ENCODE results near the gene RNF5. TPM values are rescaled to one million over a fixed set of nuclear protein-coding genes. Genes with fewer than 3 reads are reported as not detected.

RNF5 gene
- polyA plus RNA-seq, 12 donors = 39.5 to 93.2 (median 46.9) TPM; not detected in 1

- no peak for DNase-seq
Measured at GRCh38 chr6:32149932-32150870, 28.0 kb upstream of the RNF5 start.

- DNase-seq = no peak
Measured at GRCh38 chr6:32151181-32151862, 26.9 kb upstream of the RNF5 start.

GRCh38 chr6:32151863-32152768 lies 26.1 kb upstream of the RNF5 start, which contains the start of gene PRRT1:
PRRT1 (minus strand) TSS chr6:32151939; CDS start chr6:32151827, 112 bp downstream.
- no peak for DNase-seq

- DNase-seq = peak; percentile 32
Measured at GRCh38 chr6:32152769-32153563, 25.2 kb upstream of the RNF5 start.

GRCh38 chr6:32153564-32154513 lies 24.4 kb upstream of the RNF5 start, which contains the start of gene PPT2:
PPT2 (plus strand) TSS chr6:32154141; CDS start chr6:32154595, 454 bp downstream.
- peak; percentile 96 for DNase-seq

DNA sequence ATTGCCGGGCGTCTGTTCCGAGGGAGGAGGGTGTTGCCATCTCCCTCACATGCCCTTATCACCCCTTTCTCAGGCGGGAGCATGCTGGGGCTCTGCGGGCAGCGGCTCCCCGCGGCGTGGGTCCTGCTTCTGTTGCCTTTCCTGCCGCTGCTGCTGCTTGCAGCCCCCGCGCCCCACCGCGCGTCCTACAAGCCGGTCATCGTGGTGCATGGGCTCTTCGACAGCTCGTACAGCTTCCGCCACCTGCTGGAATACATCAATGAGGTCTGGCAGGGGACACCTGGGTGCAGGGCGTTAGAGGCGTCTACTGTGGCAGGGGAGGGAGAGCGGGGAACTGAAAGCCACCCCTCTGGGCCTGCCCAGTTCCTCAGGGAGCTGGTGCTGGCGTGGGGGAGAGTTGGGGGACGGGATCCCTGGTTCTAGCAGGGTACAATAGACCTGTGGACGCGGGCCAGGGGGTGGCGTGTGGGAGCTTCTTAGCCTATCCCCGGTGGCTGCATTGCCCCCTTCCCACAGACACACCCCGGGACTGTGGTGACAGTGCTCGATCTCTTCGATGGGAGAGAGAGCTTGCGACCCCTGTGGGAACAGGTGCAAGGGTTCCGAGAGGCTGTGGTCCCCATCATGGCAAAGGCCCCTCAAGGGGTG lies 23.6 kb upstream of the RNF5 start:
- DNase-seq = peak; percentile 65

GRCh38 chr6:32156891-32157290 lies 21.3 kb upstream of the RNF5 start:
- DNase-seq = no peak

GRCh38 chr6:32158052-32158451 lies 20.2 kb upstream of the RNF5 start:
- DNase-seq = no peak

DNA sequence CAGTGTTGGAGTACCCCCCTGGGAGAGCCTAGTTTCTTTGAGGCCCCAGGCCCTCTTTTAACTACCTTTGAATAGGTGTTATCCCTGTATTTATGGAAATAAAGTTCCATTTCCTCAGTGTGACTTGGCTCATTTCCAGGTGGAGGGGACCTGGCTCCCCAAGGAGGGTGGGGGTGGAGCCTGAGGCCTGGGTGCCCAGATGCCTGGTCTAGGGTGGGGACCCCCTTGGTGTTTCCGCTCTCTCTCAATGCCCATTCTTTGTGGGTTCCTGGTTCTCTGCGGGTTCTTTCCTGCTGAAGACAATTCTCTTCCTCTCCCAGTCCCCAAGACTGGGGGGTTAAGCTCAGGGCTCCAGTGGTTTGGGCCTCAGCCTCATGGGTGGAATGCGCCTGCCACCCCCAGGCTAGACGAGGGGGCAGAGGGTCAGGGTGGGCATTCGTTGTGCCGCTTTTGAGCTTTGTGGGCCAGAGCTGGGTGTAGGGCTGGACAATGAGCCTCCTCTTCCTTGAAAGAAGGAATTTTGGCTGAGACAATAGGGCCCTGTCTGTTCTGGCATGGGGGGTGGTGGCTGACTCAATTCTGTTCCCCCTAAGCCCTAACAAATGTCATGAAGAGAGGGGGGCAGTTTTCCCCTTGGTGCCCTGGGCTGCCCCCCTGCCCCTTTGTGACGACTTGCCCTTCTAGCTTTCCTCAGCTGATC lies 14.5 kb upstream of the RNF5 start:
- DNase-seq = no peak

GRCh38 chr6:32164295-32164694 lies 13.9 kb upstream of the RNF5 start, which contains the start of gene EGFL8:
EGFL8 (plus strand) TSS chr6:32164595; CDS start chr6:32166166, 1,571 bp downstream.
- DNase-seq = no peak

- no peak for DNase-seq
Measured at GRCh38 chr6:32166411-32167061, 11.7 kb upstream of the RNF5 start.

DNA sequence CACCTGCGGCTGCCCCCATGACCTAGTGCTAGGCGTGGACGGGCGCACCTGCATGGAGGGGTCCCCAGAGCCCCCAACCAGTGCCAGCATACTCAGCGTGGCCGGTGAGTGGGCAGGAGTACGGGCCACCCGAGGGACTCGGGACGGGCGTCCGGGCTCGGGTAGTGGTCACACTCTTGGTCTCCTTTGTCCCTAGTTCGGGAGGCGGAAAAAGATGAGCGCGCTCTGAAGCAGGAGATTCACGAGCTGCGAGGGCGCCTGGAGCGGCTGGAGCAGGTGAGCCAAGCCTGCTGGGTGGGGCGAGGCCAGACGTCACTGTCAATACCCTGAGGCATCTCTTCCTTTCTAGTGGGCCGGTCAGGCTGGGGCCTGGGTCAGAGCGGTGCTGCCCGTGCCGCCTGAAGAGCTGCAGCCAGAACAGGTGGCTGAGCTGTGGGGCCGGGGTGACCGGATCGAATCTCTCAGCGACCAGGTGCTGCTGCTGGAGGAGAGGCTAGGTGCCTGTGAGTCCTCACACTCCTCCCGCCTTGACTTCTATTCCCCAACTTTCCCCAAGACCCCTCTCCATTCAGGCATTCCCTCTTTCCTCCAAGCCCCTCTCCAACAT lies 10.9 kb upstream of the RNF5 start:
- DNase-seq = no peak

GRCh38 chr6:32167761-32168262 lies 10.4 kb upstream of the RNF5 start:
- DNase-seq = no peak

- DNase-seq = no peak
Measured at GRCh38 chr6:32168350-32168749, 9.9 kb upstream of the RNF5 start.

DNA sequence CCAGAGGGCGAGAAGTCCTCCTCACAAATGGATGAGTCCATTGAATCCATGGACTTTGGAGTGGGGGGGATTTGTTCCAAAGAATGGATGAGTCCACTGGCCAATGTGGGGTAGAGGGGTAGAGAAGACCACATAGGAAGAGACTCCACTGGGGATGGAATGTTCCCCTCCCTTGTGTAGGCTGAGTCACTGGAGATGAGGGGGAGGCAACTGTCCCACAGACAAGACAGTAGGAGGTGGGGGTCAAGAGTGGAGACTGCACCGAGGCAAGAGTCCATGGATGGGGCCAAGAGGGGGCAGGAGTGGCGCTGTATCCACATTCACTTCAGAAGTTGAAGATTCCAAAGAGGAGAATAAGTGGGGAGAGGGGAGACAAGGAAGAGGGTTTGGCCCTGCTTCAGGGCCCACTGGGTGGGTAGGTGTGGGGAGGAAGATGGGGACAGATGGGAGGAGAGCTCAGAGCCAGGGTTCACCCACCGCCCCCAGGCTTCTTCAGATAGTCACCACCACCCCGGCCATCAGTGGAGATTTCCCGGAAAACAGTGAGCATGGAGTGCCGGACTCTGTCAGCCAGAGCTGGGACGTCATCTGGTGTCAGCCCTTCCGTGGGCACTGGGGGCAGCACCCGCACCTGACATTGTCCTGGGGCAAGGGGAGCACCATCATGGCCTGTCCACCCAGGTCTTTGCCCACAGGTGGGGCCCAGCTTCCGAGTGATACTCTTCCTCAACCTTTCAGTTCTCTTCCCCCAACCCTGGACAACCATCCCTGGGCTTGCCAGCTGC lies 9.2 kb upstream of the RNF5 start:
- no peak for DNase-seq

DNA sequence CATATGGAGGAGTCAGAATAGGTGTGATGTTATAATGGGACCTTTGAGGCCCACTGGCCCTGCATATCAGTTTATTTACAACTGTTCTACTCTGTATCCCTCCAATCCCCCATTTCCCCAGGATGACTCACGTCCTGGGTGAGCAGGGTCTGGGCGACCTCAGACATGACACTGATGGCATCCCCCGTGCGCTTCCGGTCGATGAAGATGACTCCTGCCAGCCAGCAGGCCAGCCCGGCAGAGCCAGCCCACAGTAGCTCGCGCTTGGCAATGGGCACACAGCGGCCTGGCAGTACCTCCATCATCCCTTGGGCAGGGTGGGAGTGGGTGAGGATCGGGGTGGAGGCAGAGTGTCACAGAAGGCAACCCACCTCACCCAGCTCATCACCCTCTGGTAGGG lies 7.9 kb upstream of the RNF5 start:
- no peak for DNase-seq
